GM23338 (cell line): Measurements from ENCODE around the gene TCF7L1. TPM values are rescaled to one million over a fixed set of nuclear protein-coding genes. Genes with fewer than 3 reads are reported as not detected.
A peak's percentile ranks its signal among the peaks of the same experiment; 100 is the strongest.

Source experiments
- ATAC-seq: fragments of 200-7000 bp; cut with Tn5 transposase; 3 replicates; pipeline ENCODE4 v1.9.1; 2020
- DNase-seq: peaks from one replicate; pipeline ENCODE4 v3.0.0-alpha.2; 2015; ENCODE audit warnings: low spot score
- H2AFZ ChIP-seq: fragments of 200-600 bp; sonication (generic); 2 replicates; pipeline ENCODE4 v1.8.0; 2016; ENCODE audit warnings: antibody characterized with exemption, mild to moderate bottlenecking, moderate library complexity
- H3F3A ChIP-seq: fragments of 200-600 bp; sonication (generic); replicated peaks from 2 replicates; pipeline ENCODE4 v1.8.0; 2017; ENCODE audit warnings: antibody characterized with exemption, mixed run types, low read depth
- H3K27ac ChIP-seq: fragments of 200-600 bp; sonication (generic); 2 replicates; pipeline ENCODE4 v1.6.1; 2016; ENCODE audit warnings: low read depth
- H3K27me3 ChIP-seq: fragments of 200-600 bp; sonication (generic); 2 replicates; pipeline ENCODE4 v1.8.0; 2016; ENCODE audit warnings: mild to moderate bottlenecking, mixed run types, moderate library complexity; ENCODE audit not compliant: insufficient read depth
- H3K36me3 ChIP-seq: fragments of 200-600 bp; sonication (generic); 2 replicates; pipeline ENCODE4 v1.8.0; 2016; ENCODE audit warnings: mild to moderate bottlenecking; ENCODE audit not compliant: insufficient read depth
- H3K4me1 ChIP-seq: fragments of 200-600 bp; sonication (generic); 2 replicates; pipeline ENCODE4 v1.8.0; 2016; ENCODE audit warnings: mild to moderate bottlenecking, moderate library complexity; ENCODE audit not compliant: insufficient read depth
- H3K4me2 ChIP-seq: fragments of 200-600 bp; sonication (generic); 2 replicates; pipeline ENCODE4 v1.7.1; 2017; ENCODE audit warnings: mixed run types
- H3K4me3 ChIP-seq: fragments of 200-600 bp; sonication (generic); 2 replicates; pipeline ENCODE4 v1.6.1; 2016; ENCODE audit warnings: mixed run types
- H3K79me2 ChIP-seq: fragments of 200-600 bp; sonication (generic); replicated peaks from 2 replicates; pipeline ENCODE4 v1.8.0; 2017; ENCODE audit warnings: mild to moderate bottlenecking; ENCODE audit not compliant: insufficient read depth
- H3K9me2 ChIP-seq: fragments of 200-600 bp; sonication (generic); 2 replicates; pipeline ENCODE4 v1.8.0; 2017; ENCODE audit not compliant: insufficient read depth
- H4K20me1 ChIP-seq: fragments of 200-600 bp; sonication (generic); replicated peaks from 2 replicates; pipeline ENCODE4 v1.8.0; 2017; ENCODE audit warnings: mild to moderate bottlenecking; ENCODE audit not compliant: insufficient read depth
- H3K27ac Mint-ChIP-seq: 2 replicates; pipeline ENCODE4 v1.8.0; 2020; ENCODE audit warnings: inconsistent platforms, mild to moderate bottlenecking, moderate library complexity, mixed read lengths
- H3K27me3 Mint-ChIP-seq: 3 replicates; pipeline ENCODE4 v1.8.0; 2022; ENCODE audit warnings: low read depth, mild to moderate bottlenecking, moderate library complexity, mixed read lengths, inconsistent platforms; ENCODE audit not compliant: insufficient read depth, poor library complexity
- H3K36me3 Mint-ChIP-seq: 3 replicates; pipeline ENCODE4 v1.8.0; 2021; ENCODE audit warnings: low read depth, mild to moderate bottlenecking, inconsistent platforms, moderate library complexity, mixed read lengths
- H3K4me1 Mint-ChIP-seq: 3 replicates; pipeline ENCODE4 v1.8.0; 2020; ENCODE audit warnings: mild to moderate bottlenecking, inconsistent platforms, mixed read lengths
- H3K4me3 Mint-ChIP-seq: 3 replicates; pipeline ENCODE4 v1.8.0; 2021; ENCODE audit warnings: moderate library complexity, mild to moderate bottlenecking, inconsistent platforms, mixed read lengths
- H3K9me3 Mint-ChIP-seq: 3 replicates; pipeline ENCODE4 v1.8.0; 2020; ENCODE audit warnings: moderate library complexity, mild to moderate bottlenecking, inconsistent platforms, mixed read lengths
- CREB1 ChIP-seq: fragments of 250-450 bp; sonication (Bioruptor Pico); IDR thresholded peaks from 2 replicates; pipeline ENCODE4 v1.5.0; 2020; ENCODE audit warnings: low read depth, mild to moderate bottlenecking, moderate library complexity
- CTCF ChIP-seq, 2 experiments: fragments of 200-600 bp in 1 of 2; sonication (generic) in 1 of 2; conservative IDR thresholded peaks; 2 replicates each; pipeline versions ENCODE4 v1.5.1 to v1.6.1; 2016 to 2017; ENCODE audit warnings: antibody characterized with exemption in 2 of 2, low read depth in 2 of 2, mild to moderate bottlenecking in 2 of 2, moderate library complexity in 1 of 2
- EZH2 ChIP-seq: fragments of 200-600 bp; sonication (generic); IDR thresholded peaks from one replicate; pipeline ENCODE4 v1.8.0; 2017; ENCODE audit warnings: antibody characterized with exemption, mild to moderate bottlenecking, low read depth; ENCODE audit not compliant: unreplicated experiment
- EZH2phosphoT487 ChIP-seq: fragments of 200-600 bp; sonication (generic); IDR thresholded peaks from one replicate; pipeline ENCODE4 v1.8.1; 2018; ENCODE audit warnings: antibody characterized with exemption; ENCODE audit not compliant: unreplicated experiment
- JUNB ChIP-seq: IDR thresholded peaks from one replicate; pipeline ENCODE4 v1.6.1; 2016; ENCODE audit warnings: antibody characterized with exemption; ENCODE audit not compliant: unreplicated experiment
- NANOG ChIP-seq: IDR thresholded peaks from 2 replicates; pipeline ENCODE4 v1.6.1; 2016; ENCODE audit warnings: antibody characterized with exemption, borderline replicate concordance
- POLR2AphosphoS5 ChIP-seq: IDR thresholded peaks from 2 replicates; pipeline ENCODE4 v1.6.1; 2016; ENCODE audit warnings: antibody characterized with exemption, low read depth
- STAT1 ChIP-seq: IDR thresholded peaks from one replicate; pipeline ENCODE4 v1.6.1; 2016; ENCODE audit warnings: antibody characterized with exemption; ENCODE audit not compliant: unreplicated experiment
- ZNF114 ChIP-seq: fragments of 250-450 bp; sonication (Bioruptor Pico); IDR thresholded peaks from 2 replicates; pipeline ENCODE4 v1.5.0; 2020; ENCODE audit warnings: mild to moderate bottlenecking, moderate library complexity
- ZNF331 ChIP-seq: fragments of 250-450 bp; sonication (Bioruptor Pico); IDR thresholded peaks from 2 replicates; pipeline ENCODE4 v1.5.0; 2020; ENCODE audit warnings: low read depth, mild to moderate bottlenecking, moderate library complexity
- ZNF462 ChIP-seq: fragments of 250-450 bp; sonication (Bioruptor Pico); IDR thresholded peaks from 2 replicates; pipeline ENCODE4 v1.5.0; 2020; ENCODE audit warnings: mild to moderate bottlenecking, moderate library complexity
- polyA plus RNA-seq: library from polyadenylated mRNA; unstranded; fragments of >200 nt; fragmentation: Nextera tagmentation; extraction: Ambion mirVana; gene quantifications from 2 replicates; pipeline ENCODE4 v1.2.1, GENCODE V29; 2016
- total RNA-seq: library from RNA; depleted of rRNA; stranded (reverse); fragments of >200 nt; shearing (Covaris generic); gene quantifications from 2 replicates; pipeline ENCODE4 v1.2.3, GENCODE V29; 2014
- TF ChIP-seq, protein P1 (sequence below): IDR thresholded peaks from one replicate; pipeline ENCODE4 v1.6.1; 2018; ENCODE audit warnings: antibody characterized with exemption; ENCODE audit not compliant: unreplicated experiment
- TF ChIP-seq, protein P2 (sequence below): IDR thresholded peaks from 2 replicates; pipeline ENCODE4 v1.6.1; 2016; ENCODE audit warnings: antibody characterized with exemption

Gene TCF7L1
- total and polyA plus RNA-seq, 2 experiments from 2014 or later, result 47.3 to 101 TPM

DNA sequence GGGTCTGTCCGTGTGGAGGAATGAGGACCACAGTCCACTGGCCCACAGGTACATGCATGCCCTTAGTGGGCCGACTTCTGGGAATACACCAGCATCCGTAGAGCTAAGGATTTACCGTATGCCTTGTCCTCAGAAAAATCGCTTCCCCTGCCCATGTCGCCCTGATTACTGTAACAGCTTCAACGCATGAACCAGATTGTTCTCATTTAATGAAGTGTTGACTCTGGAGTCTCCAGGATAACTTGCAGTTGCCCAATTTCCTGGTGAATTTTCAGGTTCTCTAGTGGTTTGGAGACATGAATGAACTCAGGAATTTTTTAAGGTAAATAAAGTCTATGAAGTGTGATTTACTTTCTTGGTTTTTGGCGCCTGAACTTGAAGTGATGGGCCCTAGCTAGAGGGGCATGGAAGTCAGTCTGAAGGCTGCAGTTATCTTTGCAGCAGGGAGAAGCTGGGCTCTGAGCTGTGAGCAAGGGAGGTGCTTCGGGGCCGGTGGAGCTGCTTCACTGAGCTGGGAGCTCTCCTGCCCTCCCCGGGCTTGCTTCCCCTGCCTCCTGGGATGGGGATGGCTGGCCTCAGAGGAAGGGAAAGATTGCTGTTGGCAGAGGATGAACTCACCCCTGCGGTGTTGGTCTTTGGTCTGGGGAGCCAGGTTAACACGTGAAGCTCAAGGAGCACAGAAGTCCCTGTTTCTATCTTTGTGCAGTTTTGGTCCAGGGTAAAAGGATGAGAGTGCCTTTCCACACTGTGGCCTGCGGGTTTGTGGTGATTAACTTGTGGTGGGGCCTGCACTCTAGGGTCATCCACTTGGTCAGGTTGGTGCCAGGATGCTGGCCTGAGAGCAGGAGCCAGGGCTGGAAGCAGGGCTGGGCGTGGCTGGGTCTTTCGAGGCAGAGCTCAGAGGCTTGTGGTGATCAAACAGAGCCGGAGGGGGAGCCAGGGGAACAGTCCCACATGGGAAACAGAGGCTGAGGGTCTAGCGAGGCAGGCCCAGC is 28.1 kb downstream of the TCF7L1 start:
- H3K4me1 Mint-ChIP-seq, result peaks cover 93% of the 10 kb centered on the region
- no peaks in the 10 kb centered on the region for H3K9me3 Mint-ChIP-seq
- Histone ChIP-seq H3K36me3 (no peaks in the 10 kb centered on the region; the same call in 1 of the 2 replicates), H2AFZ (no peak overlapping the region), H3F3A (peaks cover 14% of the 10 kb centered on the region; the same call in 1 of the 2 replicates), H3K79me2 (peaks cover 100% of the 10 kb centered on the region), H3K4me1 (peaks cover 87% of the 10 kb centered on the region), H3K9me2 (no peaks in the 10 kb centered on the region), H4K20me1 (peaks cover 97% of the 10 kb centered on the region), H3K27ac (peak overlapping the region; percentile 62), H3K27me3 (no peaks in the 10 kb centered on the region), H3K4me2 (peak overlapping the region; percentile 52), H3K4me3 (no peak overlapping the region)
- DNase-seq, result no peak
- no peak for TF ChIP-seq ZNF331
- no peak for TF ChIP-seq CREB1
- no peak for TF ChIP-seq NANOG
- TF ChIP-seq EZH2phosphoT487, result no peak
- TF ChIP-seq POLR2AphosphoS5, result no peak
- TF ChIP-seq, protein P1, sequence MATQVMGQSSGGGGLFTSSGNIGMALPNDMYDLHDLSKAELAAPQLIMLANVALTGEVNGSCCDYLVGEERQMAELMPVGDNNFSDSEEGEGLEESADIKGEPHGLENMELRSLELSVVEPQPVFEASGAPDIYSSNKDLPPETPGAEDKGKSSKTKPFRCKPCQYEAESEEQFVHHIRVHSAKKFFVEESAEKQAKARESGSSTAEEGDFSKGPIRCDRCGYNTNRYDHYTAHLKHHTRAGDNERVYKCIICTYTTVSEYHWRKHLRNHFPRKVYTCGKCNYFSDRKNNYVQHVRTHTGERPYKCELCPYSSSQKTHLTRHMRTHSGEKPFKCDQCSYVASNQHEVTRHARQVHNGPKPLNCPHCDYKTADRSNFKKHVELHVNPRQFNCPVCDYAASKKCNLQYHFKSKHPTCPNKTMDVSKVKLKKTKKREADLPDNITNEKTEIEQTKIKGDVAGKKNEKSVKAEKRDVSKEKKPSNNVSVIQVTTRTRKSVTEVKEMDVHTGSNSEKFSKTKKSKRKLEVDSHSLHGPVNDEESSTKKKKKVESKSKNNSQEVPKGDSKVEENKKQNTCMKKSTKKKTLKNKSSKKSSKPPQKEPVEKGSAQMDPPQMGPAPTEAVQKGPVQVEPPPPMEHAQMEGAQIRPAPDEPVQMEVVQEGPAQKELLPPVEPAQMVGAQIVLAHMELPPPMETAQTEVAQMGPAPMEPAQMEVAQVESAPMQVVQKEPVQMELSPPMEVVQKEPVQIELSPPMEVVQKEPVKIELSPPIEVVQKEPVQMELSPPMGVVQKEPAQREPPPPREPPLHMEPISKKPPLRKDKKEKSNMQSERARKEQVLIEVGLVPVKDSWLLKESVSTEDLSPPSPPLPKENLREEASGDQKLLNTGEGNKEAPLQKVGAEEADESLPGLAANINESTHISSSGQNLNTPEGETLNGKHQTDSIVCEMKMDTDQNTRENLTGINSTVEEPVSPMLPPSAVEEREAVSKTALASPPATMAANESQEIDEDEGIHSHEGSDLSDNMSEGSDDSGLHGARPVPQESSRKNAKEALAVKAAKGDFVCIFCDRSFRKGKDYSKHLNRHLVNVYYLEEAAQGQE, result no peak
- TF ChIP-seq CTCF (conservative IDR thresholded peaks at IDR 0.05; ENCODE audit: low read depth in 2 of 2), result no peak
- TF ChIP-seq, protein P2, sequence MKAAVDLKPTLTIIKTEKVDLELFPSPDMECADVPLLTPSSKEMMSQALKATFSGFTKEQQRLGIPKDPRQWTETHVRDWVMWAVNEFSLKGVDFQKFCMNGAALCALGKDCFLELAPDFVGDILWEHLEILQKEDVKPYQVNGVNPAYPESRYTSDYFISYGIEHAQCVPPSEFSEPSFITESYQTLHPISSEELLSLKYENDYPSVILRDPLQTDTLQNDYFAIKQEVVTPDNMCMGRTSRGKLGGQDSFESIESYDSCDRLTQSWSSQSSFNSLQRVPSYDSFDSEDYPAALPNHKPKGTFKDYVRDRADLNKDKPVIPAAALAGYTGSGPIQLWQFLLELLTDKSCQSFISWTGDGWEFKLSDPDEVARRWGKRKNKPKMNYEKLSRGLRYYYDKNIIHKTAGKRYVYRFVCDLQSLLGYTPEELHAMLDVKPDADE, result no peak
- no peak for TF ChIP-seq ZNF462 (CRISPR knock-in tag)
- no peak for TF ChIP-seq STAT1
- no peak for TF ChIP-seq EZH2
- no peak for TF ChIP-seq ZNF114 (CRISPR knock-in tag)
- TF ChIP-seq JUNB, result no peak
- peak; percentile 40 for ATAC-seq
- H3K4me3 Mint-ChIP-seq, result peak overlapping the region; percentile 20; the same call in 1 of the 3 replicates
- peaks cover 17% of the 10 kb centered on the region for H3K36me3 Mint-ChIP-seq
- H3K27me3 Mint-ChIP-seq, result peaks cover 27% of the 10 kb centered on the region
- peak overlapping the region; percentile 75 for H3K27ac Mint-ChIP-seq
